Right lobe of liver (tissue), 6 donors: Measurements from ENCODE around the gene LDLRAD4. TPM values are rescaled to one million over a fixed set of nuclear protein-coding genes. Genes with fewer than 3 reads are reported as not detected.

Source experiments
- ATAC-seq, 4 donors: fragments of 200-7000 bp; cut with Tn5 transposase; one replicate each; pipeline ENCODE4 v1.9.1; 2020; ENCODE audit warnings: mild to moderate bottlenecking in 4 of 4, moderate library complexity in 4 of 4
- DNase-seq, 3 donors: peaks; one replicate each; pipeline ENCODE4 v3.0.0-alpha.2; 2020
- H3K27ac ChIP-seq, 3 donors: fragments of 200-600 bp; one replicate each; pipeline ENCODE4 v1.8.0; 2022
- H3K27me3 ChIP-seq, 2 donors: fragments of 200-600 bp; one replicate each; pipeline ENCODE4 v1.8.0; 2022
- H3K36me3 ChIP-seq, 4 donors: fragments of 200-600 bp; sonication (generic) in 1 of 4; one replicate each; pipeline versions ENCODE4 v1.5.1 to v1.8.0; 2017 to 2022; ENCODE audit warnings: control low read depth in 1 of 4
- H3K4me1 ChIP-seq, 4 donors: fragments of 200-600 bp; sonication (generic) in 1 of 4; one replicate each; pipeline versions ENCODE4 v1.5.1 to v1.8.0; 2017 to 2022; ENCODE audit warnings: control low read depth in 1 of 4
- H3K4me3 ChIP-seq, 3 donors: fragments of 200-600 bp; one replicate each; pipeline ENCODE4 v1.8.0; 2022
- H3K9me3 ChIP-seq, 4 donors: fragments of 200-600 bp; sonication (generic) in 1 of 4; one replicate each; pipeline versions ENCODE4 v1.5.1 to v1.8.0; 2017 to 2022; ENCODE audit warnings: control low read depth in 1 of 4
- CTCF ChIP-seq, 4 donors: fragments of 200-600 bp in 3 of 4; fragments of 450-650 bp in 1 of 4; IDR thresholded peaks; one replicate each; pipeline versions ENCODE4 v1.5.1 to v1.8.0; 2016 to 2022; ENCODE audit warnings: antibody characterized with exemption in 4 of 4, mild to moderate bottlenecking in 2 of 4
- POLR2A ChIP-seq: fragments of 450-650 bp; IDR thresholded peaks from one replicate; pipeline ENCODE4 v1.6.1; 2017; ENCODE audit warnings: antibody characterized with exemption, mild to moderate bottlenecking
- WGBS: methylation state at CpG from one replicate; pipeline ENCODE4 v1.1.6; 2018; ENCODE audit warnings: low coverage, low lambda C conversion rate; ENCODE audit not compliant: insufficient coverage; ENCODE audit errors: missing lambda C conversion rate; 5-methylcytosine and 5-hydroxymethylcytosine counted together
- intact Hi-C, 2 donors: fragments of 100-400 bp; cut with DNase I; formaldehyde crosslinking; loops; one replicate each; pipeline versions ENCODE4 v1.11.2 to v1.14.1; 2022
- microRNA-seq, 2 donors: library from miRNA; unstranded; fragments of <30 nt; microRNA quantifications; one replicate each; pipeline ENCODE4, GENCODE V29; 2019 to 2020
- small RNA-seq, 2 experiments: library from RNA; depleted of rRNA; stranded (forward); fragments of <200 nt; gene quantifications; one replicate each; pipeline ENCODE3, GENCODE V24; 2016
- total RNA-seq, 6 experiments: library from RNA; depleted of rRNA in 2 of 6; stranded (reverse); fragments of >200 nt in 2 of 6; fragmentation: NEBNext Ultra II Directional in 3 of 6; extraction: Animal tissue kit (Norgen Biotek cat#: 25700) in 3 of 6; gene quantifications; one replicate each; pipeline versions ENCODE4 v1.1.0 to v1.2.4, GENCODE V29; 2016 to 2023
- donor health status: DM: no; HTN: yes; CAD: no.
- donor health status: DM: no; HTN: no; CAD: no.
- donor health status: DM: no; HTN: no; CAD: no.
- donor health status: DM: no; HTN: yes; CAD: no.
- donor health status: DM: no; HTN: yes; CAD: no.

The LDLRAD4 gene
- total RNA-seq, 6 experiments from 2014 or later, result 10.6 to 66.4 (median 18.7) TPM

- H3K4me1 ChIP-seq, result no peaks in the 10 kb centered on the region
- intact Hi-C loops, result no loop called here
- H3K36me3 ChIP-seq, result no peaks in the 10 kb centered on the region
- 94% methylated on average over 3 of the region's 3 CpGs for WGBS
- TF ChIP-seq CTCF (IDR thresholded peaks at IDR 0.05) (no peak), POLR2A (no peak)
- H3K9me3 ChIP-seq, result no peaks in the 10 kb centered on the region
- no peak overlapping the region for H3K27ac ChIP-seq
- no peak for DNase-seq
- no peaks in the 10 kb centered on the region for H3K27me3 ChIP-seq
- no peak overlapping the region for H3K4me3 ChIP-seq
- ATAC-seq, result no peak
Measured at GRCh38 chr18:13696961-13697360, 478.4 kb downstream of the LDLRAD4 start.

GRCh38 chr18:13700153-13700552 lies 481.6 kb downstream of the LDLRAD4 start:
- Histone ChIP-seq H3K4me3 (no peak overlapping the region), H3K27ac (no peak overlapping the region), H3K4me1 (no peaks in the 10 kb centered on the region), H3K9me3 (no peaks in the 10 kb centered on the region), H3K36me3 (no peaks in the 10 kb centered on the region), H3K27me3 (no peaks in the 10 kb centered on the region)
- DNase-seq, result no peak
- WGBS, result no CpG with 5 or more reads among the region's 1 CpG
- intact Hi-C loops, result no loop called here
- TF ChIP-seq CTCF (IDR thresholded peaks at IDR 0.05), result no peak
- no peak for TF ChIP-seq POLR2A
- ATAC-seq, result no peak

Small RNAs within 50 kb of the gene (microRNA-seq; reads per million reads assigned to microRNA genes)
- gene MIR4526 (0 reads per million in 2 donors), gene MIR5190 (0 reads per million in 2 donors)

Small RNAs within 50 kb of the gene (small RNA-seq; reads per million reads assigned to genes)
- gene MIR4526 (0 reads per million in 2 experiments), gene MIR5190 (0 reads per million in 2 experiments)

Other genes with a start within 250 kb of the LDLRAD4 start
- gene CEP192, start 227.4 kb upstream of the LDLRAD4 start, total RNA-seq, result 1 to 10 TPM; 7.5 to 9.1 (median 8.3) TPM